Fibroblast of lung (primary cell): Measurements from ENCODE around the gene ZNF775. TPM values are rescaled to one million over a fixed set of nuclear protein-coding genes. Genes with fewer than 3 reads are reported as not detected.

ENCODE experiments used
- DNase-seq, 2 donors: peaks; one replicate each; pipeline versions ENCODE4 v3.0.0 to v3.0.0-alpha.2; 2010; ENCODE audit warnings: low read depth in 2 of 2
- H2AFZ ChIP-seq: 2 replicates; pipeline ENCODE4 v1.5.1; 2012; ENCODE audit warnings: low read length, control low read depth, inconsistent platforms
- H3K27ac ChIP-seq: 2 replicates; pipeline ENCODE4 v1.5.1; 2011; ENCODE audit warnings: low read length, control low read depth; ENCODE audit not compliant: insufficient read depth
- H3K27me3 ChIP-seq: 2 replicates; pipeline ENCODE4 v1.5.1; 2011; ENCODE audit warnings: mild to moderate bottlenecking, low read length; ENCODE audit not compliant: control insufficient read depth, insufficient read depth
- H3K36me3 ChIP-seq: 2 replicates; pipeline ENCODE4 v1.5.1; 2011; ENCODE audit warnings: low read length; ENCODE audit not compliant: control insufficient read depth, insufficient read depth
- H3K4me1 ChIP-seq: 2 replicates; pipeline ENCODE4 v1.5.1; 2011; ENCODE audit warnings: low read length; ENCODE audit not compliant: control insufficient read depth, insufficient read depth; ENCODE audit errors: extremely low read depth
- H3K4me2 ChIP-seq: 2 replicates; pipeline ENCODE4 v1.5.1; 2011; ENCODE audit warnings: low read length, control low read depth; ENCODE audit not compliant: insufficient read depth; ENCODE audit errors: extremely low read depth
- H3K4me3 ChIP-seq, 4 experiments: fragments of 200-600 bp in 1 of 4; sonication (generic) in 1 of 4; replicated peaks in 1 of 4; 2 replicates each; pipeline ENCODE4 v1.5.1; 2011 to 2016; ENCODE audit warnings: low read length in 4 of 4, low read depth in 3 of 4, mild to moderate bottlenecking in 3 of 4, control low read depth in 2 of 4, inconsistent platforms in 1 of 4, mixed read lengths in 1 of 4; ENCODE audit not compliant: insufficient read depth in 1 of 4; ENCODE audit errors: control extremely low read depth in 1 of 4
- H3K79me2 ChIP-seq: 2 replicates; pipeline ENCODE4 v1.5.1; 2012; ENCODE audit warnings: mild to moderate bottlenecking, low read length, inconsistent platforms; ENCODE audit not compliant: control insufficient read depth, insufficient read depth
- H3K9ac ChIP-seq: 2 replicates; pipeline ENCODE4 v1.5.1; 2011; ENCODE audit warnings: mild to moderate bottlenecking, low read length, control low read depth; ENCODE audit not compliant: insufficient read depth
- H3K9me3 ChIP-seq: 2 replicates; pipeline ENCODE4 v1.5.1; 2012; ENCODE audit warnings: low read depth, low read length; ENCODE audit not compliant: control insufficient read depth, insufficient read depth
- H4K20me1 ChIP-seq: 2 replicates; pipeline ENCODE4 v1.5.1; 2011; ENCODE audit warnings: low read length; ENCODE audit not compliant: control insufficient read depth, insufficient read depth; ENCODE audit errors: extremely low read depth
- EZH2 ChIP-seq: IDR thresholded peaks from 2 replicates; pipeline ENCODE4 v1.5.1; 2012; ENCODE audit warnings: low read length, control low read depth, mild to moderate bottlenecking; ENCODE audit errors: missing control alignments
- polyA plus RNA-seq, 2 donors: library from polyadenylated mRNA; depleted of rRNA in 1 of 2; stranded (reverse) in 1 of 2; unstranded in 1 of 2; fragments of >200 nt; gene quantifications; 2 replicates each; pipeline ENCODE4 v1.2.1, GENCODE V29; 2011 to 2012; ENCODE audit warnings: missing spikeins in 1 of 2
- total RNA-seq: library from RNA; depleted of rRNA; stranded (reverse); fragments of >200 nt; gene quantifications from 2 replicates; pipeline ENCODE4 v1.2.1, GENCODE V29; 2014
- TF ChIP-seq, protein P1 (sequence below), 2 donors: IDR thresholded peaks in 1 of 2; conservative IDR thresholded peaks in 1 of 2; 1 replicate in 1 of 2; 2 replicates in 1 of 2; pipeline ENCODE4 v1.5.1; 2011 to 2012; ENCODE audit warnings: low read length in 2 of 2, control low read depth in 1 of 2, inconsistent platforms in 1 of 2, low read depth in 1 of 2, mild to moderate bottlenecking in 1 of 2

Gene ZNF775
- total and polyA plus RNA-seq, 2 donors (not counting 1 experiment from before 2014, with no cell fraction given), result 1.2 to 9.6 TPM

DNA sequence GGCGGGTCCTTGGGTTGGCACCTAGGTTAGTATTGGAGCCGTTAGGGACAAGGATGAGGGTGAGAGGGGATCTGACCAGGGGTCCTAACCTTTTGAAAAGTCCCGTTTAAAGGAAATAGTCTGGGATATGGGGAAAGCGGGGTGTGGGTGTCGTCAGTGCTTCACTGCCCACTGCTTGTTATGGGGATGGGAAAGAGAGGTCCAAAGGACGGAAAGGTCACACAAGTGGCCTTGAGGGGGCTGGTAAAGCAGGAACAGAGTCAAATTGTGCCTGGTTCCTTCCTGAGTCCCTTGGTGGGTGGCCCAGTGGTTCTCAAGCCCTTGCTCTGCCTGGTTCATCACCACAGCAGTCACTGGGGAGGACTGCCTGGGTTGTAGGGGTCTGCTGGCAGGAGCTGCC is 2.6 kb upstream of the ZNF775 start:
- H3K27ac ChIP-seq, result no peak overlapping the region
- peaks cover 18% of the 10 kb centered on the region for H3K79me2 ChIP-seq
- H3K36me3 ChIP-seq, result peaks cover 14% of the 10 kb centered on the region
- peaks cover 5% of the 10 kb centered on the region for H3K4me1 ChIP-seq
- TF ChIP-seq EZH2, result no peak
- TF ChIP-seq, protein P1, sequence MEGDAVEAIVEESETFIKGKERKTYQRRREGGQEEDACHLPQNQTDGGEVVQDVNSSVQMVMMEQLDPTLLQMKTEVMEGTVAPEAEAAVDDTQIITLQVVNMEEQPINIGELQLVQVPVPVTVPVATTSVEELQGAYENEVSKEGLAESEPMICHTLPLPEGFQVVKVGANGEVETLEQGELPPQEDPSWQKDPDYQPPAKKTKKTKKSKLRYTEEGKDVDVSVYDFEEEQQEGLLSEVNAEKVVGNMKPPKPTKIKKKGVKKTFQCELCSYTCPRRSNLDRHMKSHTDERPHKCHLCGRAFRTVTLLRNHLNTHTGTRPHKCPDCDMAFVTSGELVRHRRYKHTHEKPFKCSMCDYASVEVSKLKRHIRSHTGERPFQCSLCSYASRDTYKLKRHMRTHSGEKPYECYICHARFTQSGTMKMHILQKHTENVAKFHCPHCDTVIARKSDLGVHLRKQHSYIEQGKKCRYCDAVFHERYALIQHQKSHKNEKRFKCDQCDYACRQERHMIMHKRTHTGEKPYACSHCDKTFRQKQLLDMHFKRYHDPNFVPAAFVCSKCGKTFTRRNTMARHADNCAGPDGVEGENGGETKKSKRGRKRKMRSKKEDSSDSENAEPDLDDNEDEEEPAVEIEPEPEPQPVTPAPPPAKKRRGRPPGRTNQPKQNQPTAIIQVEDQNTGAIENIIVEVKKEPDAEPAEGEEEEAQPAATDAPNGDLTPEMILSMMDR (conservative IDR thresholded peaks at IDR 0.05 in 1 of 2, IDR thresholded peaks at IDR 0.05 in 1 of 2; ENCODE audit: low read depth in 1 of 2, low read length in 2 of 2), result no peak
- no peak overlapping the region for H3K4me3 ChIP-seq
- H2AFZ ChIP-seq, result no peak overlapping the region
- no peaks in the 10 kb centered on the region for H3K9me3 ChIP-seq
- no peak overlapping the region for H3K9ac ChIP-seq
- no peak overlapping the region for H3K4me2 ChIP-seq
- H3K27me3 ChIP-seq, result no peaks in the 10 kb centered on the region
- DNase-seq, result no peak
- no peaks in the 10 kb centered on the region for H4K20me1 ChIP-seq

DNA sequence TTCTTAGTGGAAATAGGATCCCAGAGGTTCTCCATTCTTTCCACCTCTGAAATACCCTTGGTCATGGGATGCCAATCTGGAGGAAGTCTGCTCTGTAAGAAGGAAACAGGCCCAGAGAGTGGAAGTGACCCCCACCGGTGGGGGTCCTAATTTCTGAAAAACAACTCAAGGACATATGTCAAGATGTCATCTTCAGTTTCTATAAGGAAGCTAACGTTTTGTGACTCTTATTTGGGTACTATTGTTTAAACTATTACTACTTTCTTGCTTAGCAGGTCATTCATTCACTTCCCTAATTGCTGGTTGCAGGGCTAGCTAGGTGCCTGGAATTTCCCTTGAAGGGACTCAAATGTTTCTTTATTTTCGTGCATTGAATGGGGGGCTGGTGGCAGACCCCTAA is 1.9 kb upstream of the ZNF775 start:
- H3K27ac ChIP-seq, result no peak overlapping the region
- H3K4me2 ChIP-seq, result no peak overlapping the region
- H3K4me1 ChIP-seq, result peaks cover 5% of the 10 kb centered on the region
- no peak overlapping the region for H2AFZ ChIP-seq
- no peaks in the 10 kb centered on the region for H3K27me3 ChIP-seq
- H3K4me3 ChIP-seq, result no peak overlapping the region
- no peaks in the 10 kb centered on the region for H3K9me3 ChIP-seq
- no peak for TF ChIP-seq EZH2
- TF ChIP-seq, protein P1 (conservative IDR thresholded peaks at IDR 0.05 in 1 of 2, IDR thresholded peaks at IDR 0.05 in 1 of 2; ENCODE audit: low read depth in 1 of 2, low read length in 2 of 2), result no peak
- H4K20me1 ChIP-seq, result no peaks in the 10 kb centered on the region
- DNase-seq, result no peak
- peaks cover 9% of the 10 kb centered on the region for H3K36me3 ChIP-seq
- H3K9ac ChIP-seq, result no peak overlapping the region
- peaks cover 14% of the 10 kb centered on the region for H3K79me2 ChIP-seq

DNA sequence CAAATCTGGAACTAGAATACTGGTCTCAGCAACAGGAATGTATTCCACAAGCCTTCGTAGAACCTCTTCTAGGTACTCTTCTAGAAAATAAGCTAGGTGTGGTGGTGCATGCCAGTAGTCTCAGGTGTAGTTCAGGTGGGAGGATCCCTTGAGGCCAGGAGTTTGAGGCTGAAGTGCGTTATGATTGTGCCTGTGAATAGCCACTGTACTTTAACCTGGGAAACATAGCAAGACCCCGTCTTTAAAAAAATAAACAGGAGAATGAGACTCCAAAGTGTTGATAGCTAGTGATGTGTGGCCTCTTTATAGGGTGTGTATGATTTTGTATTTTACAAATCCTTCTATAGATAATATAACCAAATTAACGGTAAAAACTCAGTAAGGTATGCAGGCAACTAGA is 1.5 kb upstream of the ZNF775 start:
- TF ChIP-seq EZH2, result no peak
- no peak for DNase-seq
- Histone ChIP-seq H3K4me1 (peaks cover 5% of the 10 kb centered on the region), H4K20me1 (no peaks in the 10 kb centered on the region), H3K79me2 (peaks cover 10% of the 10 kb centered on the region), H3K4me2 (no peak overlapping the region), H3K9ac (no peak overlapping the region), H2AFZ (no peak overlapping the region), H3K27me3 (no peaks in the 10 kb centered on the region), H3K4me3 (no peak overlapping the region), H3K9me3 (no peaks in the 10 kb centered on the region), H3K27ac (no peak overlapping the region), H3K36me3 (peaks cover 5% of the 10 kb centered on the region)
